ENCODE data around the gene DMD.

DNA sequence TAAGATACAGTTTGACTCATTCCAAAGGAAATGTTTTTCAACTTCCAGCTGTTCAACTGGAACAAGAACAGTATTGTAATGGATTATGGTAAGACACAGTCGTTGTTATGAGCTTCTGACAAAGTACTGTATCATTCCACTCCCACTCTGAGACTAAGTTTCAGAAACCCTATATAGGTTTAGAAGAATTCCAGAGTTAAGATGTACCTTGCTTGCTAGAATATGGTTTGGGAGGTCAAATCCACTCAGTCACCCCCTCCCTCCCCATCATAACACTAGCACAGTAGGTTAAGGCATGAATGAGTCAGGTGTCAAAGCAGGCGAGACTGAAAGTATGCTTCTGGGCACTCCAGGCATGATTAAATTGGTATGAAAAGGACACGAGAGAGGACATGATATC is 339.7 kb downstream of the DMD start:
- TF ChIP-seq, protein P1, sequence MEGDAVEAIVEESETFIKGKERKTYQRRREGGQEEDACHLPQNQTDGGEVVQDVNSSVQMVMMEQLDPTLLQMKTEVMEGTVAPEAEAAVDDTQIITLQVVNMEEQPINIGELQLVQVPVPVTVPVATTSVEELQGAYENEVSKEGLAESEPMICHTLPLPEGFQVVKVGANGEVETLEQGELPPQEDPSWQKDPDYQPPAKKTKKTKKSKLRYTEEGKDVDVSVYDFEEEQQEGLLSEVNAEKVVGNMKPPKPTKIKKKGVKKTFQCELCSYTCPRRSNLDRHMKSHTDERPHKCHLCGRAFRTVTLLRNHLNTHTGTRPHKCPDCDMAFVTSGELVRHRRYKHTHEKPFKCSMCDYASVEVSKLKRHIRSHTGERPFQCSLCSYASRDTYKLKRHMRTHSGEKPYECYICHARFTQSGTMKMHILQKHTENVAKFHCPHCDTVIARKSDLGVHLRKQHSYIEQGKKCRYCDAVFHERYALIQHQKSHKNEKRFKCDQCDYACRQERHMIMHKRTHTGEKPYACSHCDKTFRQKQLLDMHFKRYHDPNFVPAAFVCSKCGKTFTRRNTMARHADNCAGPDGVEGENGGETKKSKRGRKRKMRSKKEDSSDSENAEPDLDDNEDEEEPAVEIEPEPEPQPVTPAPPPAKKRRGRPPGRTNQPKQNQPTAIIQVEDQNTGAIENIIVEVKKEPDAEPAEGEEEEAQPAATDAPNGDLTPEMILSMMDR (IDR thresholded peaks at IDR 0.05) = no peak
- TF ChIP-seq POLR2AphosphoS5 (IDR thresholded peaks at IDR 0.05) (no peak), POLR2A (IDR thresholded peaks at IDR 0.05) (no peak)

All from sigmoid colon (tissue), 4 donors.